Suprapubic skin (tissue), 4 donors: ENCODE data around the gene KIR2DL1. TPM values are rescaled to one million over a fixed set of nuclear protein-coding genes. Genes with fewer than 3 reads are reported as not detected.
"Not testable (repeated sequence)": the region's sequence is repeated elsewhere in the genome, so short reads cannot be mapped to it uniquely, and the experiment has no call there.

Source experiments
- DNase-seq, 2 donors: peaks; one replicate each; pipeline ENCODE4 v3.0.0-alpha.2; 2019; ENCODE audit warnings: low spot score in 2 of 2
- H3K27ac ChIP-seq: fragments of 200-600 bp; sonication (generic); one replicate; pipeline ENCODE4 v1.5.1; 2019
- H3K27me3 ChIP-seq: fragments of 200-600 bp; sonication (generic); one replicate; pipeline ENCODE4 v1.5.1; 2019
- H3K36me3 ChIP-seq: fragments of 200-600 bp; sonication (generic); one replicate; pipeline ENCODE4 v1.5.1; 2019
- H3K4me1 ChIP-seq: fragments of 200-600 bp; sonication (generic); one replicate; pipeline ENCODE4 v1.5.1; 2019
- H3K4me3 ChIP-seq: fragments of 200-600 bp; sonication (generic); one replicate; pipeline ENCODE4 v1.5.1; 2019; ENCODE audit warnings: mild to moderate bottlenecking
- H3K9me3 ChIP-seq: fragments of 200-600 bp; sonication (generic); one replicate; pipeline ENCODE4 v1.5.1; 2019
- WGBS: methylation state at CpG from one replicate; pipeline ENCODE4 v1.1.5; 2018; 5-methylcytosine and 5-hydroxymethylcytosine counted together
- total RNA-seq, 4 donors: library from RNA; depleted of rRNA; stranded (reverse); fragments of >200 nt; gene quantifications; one replicate each; pipeline ENCODE4 v1.1.0, GENCODE V29; 2016

Gene KIR2DL1
- total RNA-seq, 4 donors from 2014 or later, result 0.64 TPM; not detected in 3

- H3K36me3 ChIP-seq, H3K4me3 ChIP-seq, H3K27ac ChIP-seq, DNase-seq, H3K4me1 ChIP-seq, H3K9me3 ChIP-seq, H3K27me3 ChIP-seq: not testable (repeated sequence)
- WGBS, result 83% methylated on average over 6 of the region's 6 CpGs
These were observed 19.3 kb upstream of the KIR2DL1 start for GRCh38 chr19:54750276-54750675.

DNA sequence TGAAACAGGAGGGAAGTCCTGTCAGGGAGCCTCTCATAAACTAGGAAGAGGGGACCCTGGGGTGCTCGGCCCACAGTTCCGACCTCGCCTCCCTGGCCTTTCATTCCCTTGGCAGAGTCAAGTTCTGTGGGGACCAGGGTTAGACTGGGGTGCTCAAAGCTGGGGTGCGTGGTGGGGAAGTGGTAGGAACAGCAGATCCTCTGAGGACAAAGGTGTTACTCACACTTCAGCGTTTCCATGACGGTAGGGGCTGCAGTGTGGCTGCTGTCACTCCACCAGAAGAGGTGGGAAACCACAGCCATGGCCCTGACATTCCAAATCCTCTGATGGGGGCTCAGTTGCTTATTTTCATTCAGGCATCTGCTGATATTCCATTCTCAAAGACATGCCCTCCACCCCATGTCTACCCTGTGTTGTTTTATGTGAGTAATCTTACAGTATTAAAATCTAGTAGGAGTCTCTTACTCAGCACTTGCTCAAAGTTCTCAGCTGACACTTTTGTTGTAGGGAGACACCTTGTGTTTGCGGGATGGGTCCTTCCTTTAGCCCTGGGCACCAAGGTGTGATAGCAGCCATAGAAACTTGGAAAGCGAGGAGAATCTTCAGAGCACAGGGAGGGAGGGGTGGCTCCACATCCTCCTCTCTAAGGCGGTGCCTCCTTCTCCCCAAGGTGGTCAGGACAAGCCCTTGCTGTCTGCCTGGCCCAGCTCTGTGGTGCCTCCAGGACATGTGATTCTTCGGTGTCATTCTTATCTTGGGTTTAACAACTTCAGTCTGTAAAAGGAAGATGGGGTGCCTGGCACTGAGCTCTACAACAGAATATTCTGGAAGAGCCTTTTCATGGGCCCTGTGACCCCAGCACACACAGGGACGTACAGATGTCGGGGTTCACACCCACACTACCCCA, 13.1 kb upstream of the KIR2DL1 start:
- not testable (repeated sequence) for H3K36me3 ChIP-seq, DNase-seq, H3K27ac ChIP-seq, H3K9me3 ChIP-seq, H3K27me3 ChIP-seq, H3K4me1 ChIP-seq, H3K4me3 ChIP-seq
- 76% methylated on average over 11 of the region's 12 CpGs for WGBS

DNA sequence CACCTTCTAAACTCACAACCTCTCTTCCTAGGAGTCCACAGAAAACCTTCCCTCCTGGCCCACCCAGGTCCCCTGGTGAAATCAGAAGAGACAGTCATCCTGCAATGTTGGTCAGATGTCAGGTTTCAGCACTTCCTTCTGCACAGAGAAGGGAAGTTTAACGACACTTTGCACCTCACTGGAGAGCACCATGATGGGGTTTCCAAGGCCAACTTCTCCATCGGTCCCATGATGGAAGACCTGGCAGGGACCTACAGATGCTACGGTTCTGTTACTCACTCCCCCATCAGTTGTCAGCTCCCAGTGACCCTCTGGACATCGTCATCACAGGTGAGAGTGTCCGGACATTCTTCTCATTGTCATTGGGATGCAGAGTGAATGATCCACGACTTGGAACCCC, 11.0 kb upstream of the KIR2DL1 start:
- not testable (repeated sequence) for H3K36me3 ChIP-seq, H3K4me3 ChIP-seq, H3K4me1 ChIP-seq, H3K9me3 ChIP-seq, DNase-seq, H3K27ac ChIP-seq, H3K27me3 ChIP-seq
- 66% methylated on average over 5 of the region's 6 CpGs for WGBS

GRCh38 chr19:54764219-54764618, 5.4 kb upstream of the KIR2DL1 start:
- not testable (repeated sequence) for DNase-seq, H3K27me3 ChIP-seq, H3K4me1 ChIP-seq, H3K9me3 ChIP-seq, H3K27ac ChIP-seq, H3K4me3 ChIP-seq, H3K36me3 ChIP-seq
- WGBS, result 76% methylated on average over 8 of the region's 8 CpGs

DNA sequence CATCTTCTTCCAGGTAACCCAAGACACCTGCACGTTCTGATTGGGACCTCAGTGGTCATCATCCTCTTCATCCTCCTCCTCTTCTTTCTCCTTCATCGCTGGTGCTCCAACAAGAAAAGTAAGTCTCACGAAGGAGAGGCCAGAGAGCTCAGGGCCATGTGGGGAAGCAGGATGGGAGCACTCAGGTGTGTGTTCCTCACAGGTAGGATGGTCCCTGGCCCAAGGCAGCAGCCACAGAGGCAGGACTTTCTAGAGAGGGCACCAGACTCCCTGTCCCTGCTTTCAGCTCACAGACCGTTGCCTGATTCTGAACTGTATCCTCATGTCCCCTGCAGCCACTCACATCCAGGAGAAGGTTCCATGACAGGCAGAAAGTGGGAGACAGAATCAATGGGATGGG, 3.1 kb upstream of the KIR2DL1 start:
- H3K4me1 ChIP-seq, H3K36me3 ChIP-seq, H3K4me3 ChIP-seq, H3K27me3 ChIP-seq, DNase-seq, H3K9me3 ChIP-seq, H3K27ac ChIP-seq: not testable (repeated sequence)
- 74% methylated on average over 4 of the region's 4 CpGs for WGBS

DNA sequence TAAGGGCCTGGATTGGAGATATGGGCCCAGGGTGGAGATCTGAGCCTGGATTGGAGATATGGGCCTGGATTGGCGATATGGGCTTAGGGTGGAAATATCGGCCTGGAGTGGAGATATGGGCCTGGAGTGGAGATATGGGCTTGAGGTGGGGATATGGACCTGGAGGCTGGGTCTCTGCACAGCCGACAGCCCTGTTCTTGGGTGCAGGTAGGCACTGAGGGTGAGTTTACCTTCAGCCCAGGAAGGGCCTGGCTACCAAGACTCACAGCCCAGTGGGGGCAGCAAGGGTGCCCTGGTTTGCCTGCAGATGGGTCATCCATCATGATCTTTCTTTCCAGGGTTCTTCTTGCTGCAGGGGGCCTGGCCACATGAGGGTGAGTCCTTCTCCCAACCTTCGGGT, 918 bp downstream of the KIR2DL1 start:
- not testable (repeated sequence) for H3K9me3 ChIP-seq, H3K4me3 ChIP-seq, H3K4me1 ChIP-seq, H3K36me3 ChIP-seq, H3K27me3 ChIP-seq, DNase-seq, H3K27ac ChIP-seq
- WGBS, result 95% methylated on average over 3 of the region's 4 CpGs

- H3K4me3 ChIP-seq, H3K27me3 ChIP-seq, H3K27ac ChIP-seq, H3K9me3 ChIP-seq, H3K36me3 ChIP-seq, DNase-seq, H3K4me1 ChIP-seq: not testable (repeated sequence)
- WGBS, result 92% methylated on average over 11 of the region's 15 CpGs
These were observed 1.7 kb downstream of the KIR2DL1 start for GRCh38 chr19:54771018-54771960.

DNA sequence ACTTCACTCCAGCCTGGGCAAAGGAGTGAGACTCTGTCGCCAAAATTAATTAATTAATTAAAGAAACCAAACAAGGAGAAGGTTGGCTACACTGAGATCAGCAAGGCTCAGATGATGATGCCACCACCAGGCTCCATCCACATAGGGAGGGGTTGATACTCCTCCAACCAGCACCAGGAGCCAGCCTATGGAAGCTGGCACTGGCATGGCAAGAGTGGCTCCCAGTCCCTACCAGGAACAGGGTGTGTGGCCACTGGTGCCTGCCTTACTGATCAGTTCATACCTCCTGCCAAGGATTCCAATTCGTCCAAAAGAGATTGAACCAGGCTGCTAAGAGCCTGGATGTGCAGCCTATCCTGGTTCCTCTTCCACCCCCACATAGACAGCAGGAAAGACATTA, 3.1 kb downstream of the KIR2DL1 start:
- not testable (repeated sequence) for H3K36me3 ChIP-seq, DNase-seq
- 57% methylated on average over 2 of the region's 2 CpGs for WGBS

GRCh38 chr19:54775095-54775815, 5.7 kb downstream of the KIR2DL1 start:
- not testable (repeated sequence) for H3K4me3 ChIP-seq, DNase-seq, H3K4me1 ChIP-seq, H3K27me3 ChIP-seq, H3K27ac ChIP-seq, H3K36me3 ChIP-seq, H3K9me3 ChIP-seq
- 88% methylated on average over 10 of the region's 12 CpGs for WGBS

More for the DNA sequence above, 3.1 kb downstream of the KIR2DL1 start:
- H3K27ac ChIP-seq, H3K4me3 ChIP-seq, H3K4me1 ChIP-seq, H3K27me3 ChIP-seq, H3K9me3 ChIP-seq: not testable (repeated sequence)

GRCh38 chr19:54775830-54776229, 6.2 kb downstream of the KIR2DL1 start:
- not testable (repeated sequence) for H3K4me3 ChIP-seq, DNase-seq, H3K9me3 ChIP-seq, H3K27me3 ChIP-seq, H3K36me3 ChIP-seq, H3K4me1 ChIP-seq, H3K27ac ChIP-seq
- WGBS, result 88% methylated on average over 8 of the region's 8 CpGs

GRCh38 chr19:54777851-54778250, 8.3 kb downstream of the KIR2DL1 start:
- DNase-seq, H3K27me3 ChIP-seq, H3K36me3 ChIP-seq, H3K9me3 ChIP-seq, H3K27ac ChIP-seq, H3K4me1 ChIP-seq, H3K4me3 ChIP-seq: not testable (repeated sequence)
- 72% methylated on average over 4 of the region's 4 CpGs for WGBS

GRCh38 chr19:54778896-54779295, 9.3 kb downstream of the KIR2DL1 start:
- not testable (repeated sequence) for H3K27ac ChIP-seq, H3K9me3 ChIP-seq, H3K36me3 ChIP-seq, H3K4me1 ChIP-seq, DNase-seq, H3K27me3 ChIP-seq, H3K4me3 ChIP-seq
- 77% methylated on average over 7 of the region's 7 CpGs for WGBS

- not testable (repeated sequence) for H3K4me3 ChIP-seq
These were observed 13.3 kb downstream of the KIR2DL1 start for GRCh38 chr19:54782916-54783315.

More at GRCh38 chr19:54782916-54783315, 13.3 kb downstream of the KIR2DL1 start:
- not testable (repeated sequence) for H3K9me3 ChIP-seq, H3K27ac ChIP-seq, H3K4me1 ChIP-seq, H3K27me3 ChIP-seq, DNase-seq, H3K36me3 ChIP-seq
- 85% methylated on average over 4 of the region's 4 CpGs for WGBS
